Measurements from ENCODE around the gene BMPR2. TPM values are rescaled to one million over a fixed set of nuclear protein-coding genes. Genes with fewer than 3 reads are reported as not detected.

BMPR2 gene
- total and polyA plus RNA-seq, 2 of the 4 experiments (the other 2 are of a cell fraction): 17.0 to 30.1 TPM

- POLR2A ChIA-PET (ENCODE audit: unreplicated experiment): no interaction called here
- H3K9me1 ChIP-seq (ENCODE audit: insufficient read depth, low read length): no peaks in the 10 kb centered on the region; the same call in 1 of the 2 replicates
- ATAC-seq (ENCODE audit: low read depth) (no peak), DNase-seq (no peak)
- dilution Hi-C loops (cut with HindIII; ENCODE audit: low sequenced_read_pairs, unreplicated experiment) (no loop called here), in situ Hi-C loops (cut with MboI; ENCODE audit: low sequenced_read_pairs) (no loop called here), intact Hi-C loops (cut with micrococcal nuclease) (no loop called here)
- H2BK120ac ChIP-seq (ENCODE audit: low read depth, low read length): no peak overlapping the region
- H3K79me1 ChIP-seq (ENCODE audit: low read depth in 1 of 2, low read length in 2 of 2): no peaks in the 10 kb centered on the region; a peak in 1 of 4 replicates
- H3K36me3 ChIP-seq (ENCODE audit: control insufficient read depth, insufficient read depth, low read length): peaks cover 4% of the 10 kb centered on the region; the same call in 1 of the 2 replicates
- no peak overlapping the region for H3K4me2 ChIP-seq (ENCODE audit: low read depth, low read length)
- no peak overlapping the region for H3K23ac ChIP-seq (ENCODE audit: low read depth, low read length)
- no peak overlapping the region for H2BK15ac ChIP-seq (ENCODE audit: low read depth, low read length)
- TF ChIP-seq SMC3 (IDR thresholded peaks at IDR 0.05; ENCODE audit: low read depth, low read length) (no peak), CEBPB (IDR thresholded peaks at IDR 0.05; ENCODE audit: low read depth, low read length) (peak; percentile 51; the same call in 1 of the 2 replicates), NFE2L2 (IDR thresholded peaks at IDR 0.05; ENCODE audit: low read depth, low read length) (no peak)
- H3K9me3 ChIP-seq (ENCODE audit: control insufficient read depth, insufficient read depth, low read length): no peaks in the 10 kb centered on the region
- no peak overlapping the region for H3K18ac ChIP-seq (ENCODE audit: low read depth, low read length)
- no peak overlapping the region for H3K4ac ChIP-seq (ENCODE audit: low read depth, low read length)
- H2BK5ac ChIP-seq (ENCODE audit: low read depth, low read length, poor library complexity, severe bottlenecking): no peak overlapping the region
- no peak overlapping the region for H4K8ac ChIP-seq (ENCODE audit: low read depth in 2 of 2, low read length in 2 of 2)
- H3K27ac ChIP-seq (ENCODE audit: insufficient read depth, low read length): no peak overlapping the region
- no peak overlapping the region for H2BK20ac ChIP-seq (ENCODE audit: low read depth, low read length)
- H4K20me1 ChIP-seq (ENCODE audit: insufficient read depth, low read length): no peaks in the 10 kb centered on the region
- no peaks in the 10 kb centered on the region for H3K27me3 ChIP-seq (ENCODE audit: control insufficient read depth, insufficient read depth, low read length)
- no peak overlapping the region for H4K91ac ChIP-seq (ENCODE audit: insufficient read depth, low read depth, low read length)
- no TSS peak for BruUV-seq (replicated peaks)
- H3K56ac ChIP-seq (ENCODE audit: extremely low read depth, insufficient read depth, low read length): no peak overlapping the region
- CTCF ChIA-PET: no interaction called here
- H2AFZ ChIP-seq (replicated peaks; ENCODE audit: low read length, poor library complexity): no peak overlapping the region
- no peak overlapping the region for H3K4me3 ChIP-seq (ENCODE audit: insufficient read depth, low read depth, low read length)
- H2AK5ac ChIP-seq (ENCODE audit: low read depth, low read length): no peak overlapping the region
- H3K4me1 ChIP-seq (ENCODE audit: control insufficient read depth, insufficient read depth, low read length): no peaks in the 10 kb centered on the region
- H2AK9ac ChIP-seq (replicated peaks; ENCODE audit: low read depth, low read length, poor library complexity): no peak overlapping the region
- H3K9ac ChIP-seq (ENCODE audit: low read depth, low read length): no peak overlapping the region
- no peak overlapping the region for H4K5ac ChIP-seq (ENCODE audit: low read depth, low read length)
- WGBS, 2 experiments (ENCODE audit: extremely low coverage in 2 of 2, insufficient read length in 1 of 2): no CpG with 5 or more reads among the region's 2 CpGs
- no peak overlapping the region for H3K14ac ChIP-seq (replicated peaks; ENCODE audit: low read depth, low read length)
These were observed 190.2 kb downstream of the BMPR2 start for GRCh38 chr2:202566286-202566685.
